Mucosa of descending colon (tissue), 3 donors: ENCODE data around the gene GCNT3. TPM values are rescaled to one million over a fixed set of nuclear protein-coding genes. Genes with fewer than 3 reads are reported as not detected.

Source experiments
- ATAC-seq: fragments of 200-7000 bp; cut with Tn5 transposase; one replicate; pipeline ENCODE4 v1.9.1; 2020; ENCODE audit warnings: mild to moderate bottlenecking, moderate library complexity
- DNase-seq, 3 donors: peaks; one replicate each; pipeline ENCODE4 v3.0.0-alpha.2; 2020
- H3K36me3 ChIP-seq: fragments of 200-600 bp; one replicate; pipeline ENCODE4 v1.8.0; 2021; ENCODE audit warnings: low read depth, mild to moderate bottlenecking
- H3K4me1 ChIP-seq: fragments of 200-600 bp; one replicate; pipeline ENCODE4 v1.8.0; 2021; ENCODE audit warnings: low read depth, mild to moderate bottlenecking
- H3K4me3 ChIP-seq: fragments of 200-600 bp; one replicate; pipeline ENCODE4 v1.8.0; 2021; ENCODE audit warnings: mild to moderate bottlenecking
- H3K9me3 ChIP-seq: fragments of 200-600 bp; one replicate; pipeline ENCODE4 v1.8.0; 2021; ENCODE audit warnings: mild to moderate bottlenecking
- CTCF ChIP-seq: fragments of 200-600 bp; IDR thresholded peaks from one replicate; pipeline ENCODE4 v1.8.0; 2022; ENCODE audit warnings: antibody characterized with exemption, mild to moderate bottlenecking
- intact Hi-C, 2 donors: fragments of 100-400 bp; cut with DNase I in 1 of 2; cut with micrococcal nuclease in 1 of 2; formaldehyde crosslinking; loops; one replicate each; pipeline versions ENCODE4 v1.11.0 to v1.11.1; 2022; cut with DNase I, micrococcal nuclease
- total RNA-seq, 3 donors: library from RNA; stranded (reverse); fragmentation: NEBNext Ultra II Directional in 2 of 3; extraction: Animal tissue kit (Norgen Biotek cat#: 25700) in 2 of 3; gene quantifications; one replicate each; pipeline versions ENCODE4 v1.2.1 to v1.2.4, GENCODE V29; 2021 to 2023
- donor health status: DM: no; HTN: no; CAD: no; lungs with moderate emphysema.
- donor health status: DM: no; HTN: no; CAD: no.
- donor health status: DM: no; HTN: yes; CAD: no.

The GCNT3 gene
- total RNA-seq, 3 donors from 2014 or later: 239 to 506 (median 426) TPM

GRCh38 chr15:59591356-59591755 is 20.2 kb upstream of the GCNT3 start:
- Histone ChIP-seq H3K4me1 (peaks cover 39% of the 10 kb centered on the region), H3K9me3 (no peaks in the 10 kb centered on the region), H3K36me3 (no peaks in the 10 kb centered on the region), H3K4me3 (no peak overlapping the region)
- ATAC-seq (peak; percentile 28), DNase-seq (no peak)
- no peak for TF ChIP-seq CTCF
- intact Hi-C loops: no loop called here

DNA sequence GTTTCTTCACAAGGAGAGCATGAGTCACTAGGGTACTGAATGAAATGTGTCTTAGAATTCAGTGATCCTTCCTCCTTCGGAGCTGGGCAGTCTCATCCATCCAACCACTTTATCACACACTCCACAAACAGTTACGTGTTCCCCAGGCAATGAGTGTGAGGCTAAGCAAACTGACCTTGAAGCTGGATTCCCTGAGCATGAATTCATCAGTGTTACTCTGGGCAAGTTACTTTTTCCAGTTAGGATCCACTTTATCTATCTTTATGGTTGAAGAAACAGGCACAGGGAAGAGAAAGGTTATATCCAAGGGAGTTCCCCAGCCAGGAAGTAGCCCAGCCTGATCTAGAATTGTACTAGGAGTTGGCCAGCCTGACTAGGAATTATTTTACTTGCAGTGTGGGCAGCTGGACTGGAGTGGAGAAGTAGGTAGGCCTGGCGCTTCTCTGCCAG is 17.1 kb upstream of the GCNT3 start:
- Histone ChIP-seq H3K4me1 (peaks cover 50% of the 10 kb centered on the region), H3K9me3 (no peaks in the 10 kb centered on the region), H3K36me3 (no peaks in the 10 kb centered on the region), H3K4me3 (no peak overlapping the region)
- ATAC-seq (peak; percentile 78), DNase-seq (peak in 1 of 3 donors; percentile 66)
- no peak for TF ChIP-seq CTCF
- intact Hi-C loops: no loop called here

GRCh38 chr15:59594991-59595390 is 16.6 kb upstream of the GCNT3 start:
- intact Hi-C loops: no loop called here
- Histone ChIP-seq H3K9me3 (no peaks in the 10 kb centered on the region), H3K4me1 (peaks cover 50% of the 10 kb centered on the region), H3K4me3 (no peak overlapping the region), H3K36me3 (no peaks in the 10 kb centered on the region)
- ATAC-seq (no peak), DNase-seq (no peak)
- no peak for TF ChIP-seq CTCF

- Histone ChIP-seq H3K9me3 (no peaks in the 10 kb centered on the region), H3K4me1 (peaks cover 50% of the 10 kb centered on the region), H3K4me3 (no peak overlapping the region), H3K36me3 (no peaks in the 10 kb centered on the region)
- DNase-seq (peak; percentile 61 to 67 (median 65)), ATAC-seq (peak; percentile 77)
- intact Hi-C loops: no loop called here
- TF ChIP-seq CTCF: no peak
Observed at GRCh38 chr15:59595434-59595915, 16.1 kb upstream of the GCNT3 start.

DNA sequence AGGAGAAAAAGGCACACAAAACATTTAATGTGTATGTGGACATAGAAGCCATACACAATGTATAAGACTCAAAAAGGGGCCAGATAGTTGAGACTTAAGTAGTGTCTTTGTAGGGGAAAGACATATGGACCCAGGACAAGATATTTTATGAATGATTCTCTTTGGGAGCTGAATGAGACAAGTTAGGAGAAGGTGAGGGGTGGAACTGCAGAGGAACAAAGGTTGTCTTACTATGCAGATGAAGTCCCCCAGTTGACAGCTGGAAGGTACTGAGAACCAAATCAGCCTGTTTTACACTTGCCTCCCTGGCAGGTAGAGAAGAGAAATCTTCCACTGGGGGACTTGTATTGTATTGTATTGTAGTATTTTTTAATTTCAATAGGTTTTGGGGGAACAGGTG is 14.9 kb upstream of the GCNT3 start:
- no peak for DNase-seq
- Histone ChIP-seq H3K9me3 (peaks cover 8% of the 10 kb centered on the region), H3K4me1 (peaks cover 42% of the 10 kb centered on the region), H3K36me3 (no peaks in the 10 kb centered on the region), H3K4me3 (no peak overlapping the region)
- no peak for ATAC-seq
- no peak for TF ChIP-seq CTCF
- intact Hi-C loops: no loop called here

DNA sequence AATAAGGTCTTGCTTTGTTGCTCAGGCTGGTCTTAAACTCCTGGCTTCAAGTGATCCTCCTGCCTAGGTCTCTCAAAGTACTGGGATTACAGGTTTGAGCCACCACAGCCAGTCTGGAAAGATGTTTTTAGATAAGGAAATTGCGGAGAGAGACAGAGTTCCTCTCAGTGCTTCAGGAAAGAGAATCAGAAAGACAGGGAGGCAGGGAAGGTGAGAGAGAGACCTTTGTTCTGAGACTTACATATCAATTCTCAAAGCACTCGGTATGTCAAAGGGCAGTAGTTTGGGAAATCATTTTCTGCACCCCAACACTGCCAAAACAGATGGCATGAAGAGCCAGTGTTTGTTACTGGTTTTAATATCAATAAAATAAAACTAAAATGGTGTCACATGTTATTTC is 13.1 kb upstream of the GCNT3 start:
- H3K36me3 ChIP-seq: no peaks in the 10 kb centered on the region
- peaks cover 37% of the 10 kb centered on the region for H3K4me1 ChIP-seq
- TF ChIP-seq CTCF: no peak
- H3K9me3 ChIP-seq: peaks cover 10% of the 10 kb centered on the region
- intact Hi-C loops: no loop called here
- H3K4me3 ChIP-seq: no peak overlapping the region
- DNase-seq (no peak), ATAC-seq (no peak)
